HepG2 (cell line): ENCODE results near the gene ZNF586. TPM values are rescaled to one million over a fixed set of nuclear protein-coding genes. Genes with fewer than 3 reads are reported as not detected.

Experiments
- ETV5 ChIP-seq: IDR thresholded peaks from 2 replicates; pipeline ENCODE4 v1.6.1; 2018; ENCODE audit warnings: missing biosample characterization, missing genetic modification reagents, inconsistent platforms, borderline replicate concordance
- FOXA3 ChIP-seq: IDR thresholded peaks from 2 replicates; pipeline ENCODE4 v1.6.1; 2016; ENCODE audit warnings: missing genetic modification reagents, missing compliant biosample characterization
- FOXP4 ChIP-seq: sonication (generic); formaldehyde crosslinking; IDR thresholded peaks from 2 replicates; pipeline ENCODE4 v1.4.0; 2020; ENCODE audit warnings: missing genetic modification reagents
- JDP2 ChIP-seq: sonication (generic); formaldehyde crosslinking; IDR thresholded peaks from 2 replicates; pipeline ENCODE4 v1.8.1; 2022; ENCODE audit warnings: missing genetic modification reagents, borderline replicate concordance
- RXRB ChIP-seq: IDR thresholded peaks from 2 replicates; pipeline ENCODE4 v1.6.1; 2016; ENCODE audit warnings: borderline replicate concordance, missing genetic modification reagents, missing compliant biosample characterization
- SETDB1 ChIP-seq: sonication (generic); formaldehyde crosslinking; IDR thresholded peaks from 2 replicates; pipeline ENCODE4 v1.5.1; 2020; ENCODE audit warnings: missing genetic modification reagents, mild to moderate bottlenecking, borderline replicate concordance
- SNAPC5 ChIP-seq: sonication (generic); formaldehyde crosslinking; IDR thresholded peaks from 2 replicates; pipeline ENCODE4 v1.8.1; 2023; ENCODE audit warnings: mild to moderate bottlenecking, missing genetic modification reagents, borderline replicate concordance
- SRSF9 ChIP-seq: fragments of 200-400 bp; formaldehyde crosslinking; IDR thresholded peaks from 2 replicates; pipeline ENCODE4 v1.6.1; 2018; ENCODE audit warnings: borderline replicate concordance, mild to moderate bottlenecking, low read depth, low read length; ENCODE audit not compliant: insufficient read depth, poor library complexity, severe bottlenecking
- TEAD2 ChIP-seq: sonication (generic); formaldehyde crosslinking; IDR thresholded peaks from 2 replicates; pipeline ENCODE4 v1.9.0; 2021; ENCODE audit warnings: missing genetic modification reagents
- ZFP90 ChIP-seq: sonication (generic); formaldehyde crosslinking; IDR thresholded peaks from 2 replicates; pipeline ENCODE4 v1.8.0; 2022; ENCODE audit warnings: missing genetic modification reagents, mild to moderate bottlenecking, inconsistent platforms, borderline replicate concordance
- ZGPAT ChIP-seq: IDR thresholded peaks from 2 replicates; pipeline ENCODE4 v1.6.1; 2016; ENCODE audit warnings: mild to moderate bottlenecking
- ZNF225 ChIP-seq: sonication (generic); formaldehyde crosslinking; IDR thresholded peaks from 2 replicates; pipeline ENCODE4 v1.4.0; 2020; ENCODE audit warnings: mild to moderate bottlenecking, missing genetic modification reagents
- ZNF446 ChIP-seq: sonication (generic); formaldehyde crosslinking; IDR thresholded peaks from 2 replicates; pipeline ENCODE4 v1.5.0; 2020; ENCODE audit warnings: mild to moderate bottlenecking, missing genetic modification reagents
- ZNF709 ChIP-seq: sonication (generic); formaldehyde crosslinking; IDR thresholded peaks from 2 replicates; pipeline ENCODE4 v1.5.0; 2020; ENCODE audit warnings: mild to moderate bottlenecking, missing genetic modification reagents
- polyA plus RNA-seq, 8 experiments: library from polyadenylated mRNA; depleted of rRNA in 3 of 8; stranded (reverse) in 7 of 8; unstranded in 1 of 8; fragments of >200 nt; fragmentation: Illumina TruSeq in 4 of 8; extraction: Trizol in 4 of 8; gene quantifications; 2 replicates each; pipeline versions ENCODE4 v1.2.1 to v1.2.3, GENCODE V29; 2011 to 2016; ENCODE audit warnings: low read depth in 4 of 8, missing spikeins in 1 of 8, mixed read lengths in 1 of 8; ENCODE audit not compliant: insufficient read depth in 1 of 8
- total RNA-seq, 5 experiments: library from RNA; depleted of rRNA; stranded (reverse); fragments of >200 nt; fragmentation: Illumina TruSeq; extraction: Trizol; gene quantifications; 2 replicates each; pipeline ENCODE4 v1.2.3, GENCODE V29; 2016; ENCODE audit warnings: low read depth in 1 of 5
- TF ChIP-seq, protein P1 (sequence below): sonication (generic); formaldehyde crosslinking; IDR thresholded peaks from 2 replicates; pipeline ENCODE4 v1.8.1; 2023; ENCODE audit warnings: mild to moderate bottlenecking, moderate library complexity, missing genetic modification reagents
- TF ChIP-seq, protein P2 (sequence below): sonication (generic); formaldehyde crosslinking; IDR thresholded peaks from 2 replicates; pipeline ENCODE4 v1.5.1; 2020; ENCODE audit warnings: mild to moderate bottlenecking, missing genetic modification reagents, borderline replicate concordance

ZNF586 gene
- total and polyA plus RNA-seq, 2 of the 13 experiments (the other 11 are each of a cell fraction or from before 2014, with no cell fraction given) = 0.50 to 3.4 TPM

DNA sequence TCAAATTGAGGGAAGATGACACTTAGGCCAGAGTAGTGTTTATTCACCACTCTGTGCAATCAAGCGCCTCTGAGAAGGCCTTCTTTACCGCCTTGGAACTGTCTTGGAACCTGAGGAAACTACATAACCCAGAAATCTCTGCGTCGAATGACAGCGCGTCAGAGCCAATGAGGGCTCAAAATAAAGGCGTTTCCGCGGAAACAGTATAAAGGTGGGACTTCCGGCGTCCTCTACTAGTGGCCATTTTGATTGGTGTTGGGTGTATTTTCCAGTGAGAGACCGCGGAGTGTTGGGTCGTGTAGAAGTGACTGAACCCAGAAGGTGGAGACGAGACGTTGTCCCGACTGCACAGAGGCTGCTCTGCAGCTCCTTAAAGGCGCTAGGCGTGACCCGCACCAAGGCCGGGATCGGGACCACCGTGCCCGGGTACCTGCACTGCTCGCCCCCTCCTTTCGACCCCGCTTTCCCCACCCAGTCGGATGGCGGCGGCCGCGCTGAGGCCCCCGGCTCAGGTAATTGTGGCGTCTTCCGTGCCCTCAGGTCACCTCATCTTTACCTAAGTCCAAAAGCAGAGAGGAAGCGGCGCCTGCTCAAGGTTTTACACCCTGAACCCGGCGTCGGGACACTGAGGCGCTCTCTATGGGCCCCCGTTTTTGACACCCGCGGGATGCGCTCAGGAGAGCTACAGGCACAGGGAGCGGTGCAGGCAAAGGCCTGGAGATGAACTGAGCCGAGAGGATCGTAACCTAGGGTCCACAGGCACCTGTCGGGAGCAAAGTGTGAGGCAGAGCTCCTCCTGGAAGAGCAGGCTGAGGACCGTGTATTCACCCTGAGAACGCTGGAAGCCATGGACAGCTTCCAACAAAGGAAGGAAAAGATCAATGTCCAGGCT lies 22.6 kb upstream of the ZNF586 start, which contains the start of gene ZNF776 (continued):
- TF ChIP-seq, protein P1, sequence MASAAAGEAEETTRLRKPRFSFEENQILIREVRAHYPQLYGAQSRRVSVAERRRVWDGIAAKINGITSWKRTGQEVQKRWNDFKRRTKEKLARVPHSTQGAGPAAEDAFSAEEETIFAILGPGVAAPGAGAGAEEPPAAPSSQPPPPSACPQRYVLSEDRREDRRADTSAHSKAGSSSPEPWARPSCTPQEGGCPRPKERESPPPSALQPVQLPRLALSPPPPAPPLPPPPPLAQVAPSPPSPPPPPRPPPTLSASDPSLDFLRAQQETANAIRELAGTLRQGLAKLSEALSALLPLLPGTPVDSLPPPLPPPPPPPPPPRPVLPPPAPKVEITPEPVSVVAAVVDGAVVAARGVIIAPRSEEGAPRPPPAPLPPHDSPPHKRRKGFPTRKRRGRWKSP = no peak
- TF ChIP-seq, protein P2, sequence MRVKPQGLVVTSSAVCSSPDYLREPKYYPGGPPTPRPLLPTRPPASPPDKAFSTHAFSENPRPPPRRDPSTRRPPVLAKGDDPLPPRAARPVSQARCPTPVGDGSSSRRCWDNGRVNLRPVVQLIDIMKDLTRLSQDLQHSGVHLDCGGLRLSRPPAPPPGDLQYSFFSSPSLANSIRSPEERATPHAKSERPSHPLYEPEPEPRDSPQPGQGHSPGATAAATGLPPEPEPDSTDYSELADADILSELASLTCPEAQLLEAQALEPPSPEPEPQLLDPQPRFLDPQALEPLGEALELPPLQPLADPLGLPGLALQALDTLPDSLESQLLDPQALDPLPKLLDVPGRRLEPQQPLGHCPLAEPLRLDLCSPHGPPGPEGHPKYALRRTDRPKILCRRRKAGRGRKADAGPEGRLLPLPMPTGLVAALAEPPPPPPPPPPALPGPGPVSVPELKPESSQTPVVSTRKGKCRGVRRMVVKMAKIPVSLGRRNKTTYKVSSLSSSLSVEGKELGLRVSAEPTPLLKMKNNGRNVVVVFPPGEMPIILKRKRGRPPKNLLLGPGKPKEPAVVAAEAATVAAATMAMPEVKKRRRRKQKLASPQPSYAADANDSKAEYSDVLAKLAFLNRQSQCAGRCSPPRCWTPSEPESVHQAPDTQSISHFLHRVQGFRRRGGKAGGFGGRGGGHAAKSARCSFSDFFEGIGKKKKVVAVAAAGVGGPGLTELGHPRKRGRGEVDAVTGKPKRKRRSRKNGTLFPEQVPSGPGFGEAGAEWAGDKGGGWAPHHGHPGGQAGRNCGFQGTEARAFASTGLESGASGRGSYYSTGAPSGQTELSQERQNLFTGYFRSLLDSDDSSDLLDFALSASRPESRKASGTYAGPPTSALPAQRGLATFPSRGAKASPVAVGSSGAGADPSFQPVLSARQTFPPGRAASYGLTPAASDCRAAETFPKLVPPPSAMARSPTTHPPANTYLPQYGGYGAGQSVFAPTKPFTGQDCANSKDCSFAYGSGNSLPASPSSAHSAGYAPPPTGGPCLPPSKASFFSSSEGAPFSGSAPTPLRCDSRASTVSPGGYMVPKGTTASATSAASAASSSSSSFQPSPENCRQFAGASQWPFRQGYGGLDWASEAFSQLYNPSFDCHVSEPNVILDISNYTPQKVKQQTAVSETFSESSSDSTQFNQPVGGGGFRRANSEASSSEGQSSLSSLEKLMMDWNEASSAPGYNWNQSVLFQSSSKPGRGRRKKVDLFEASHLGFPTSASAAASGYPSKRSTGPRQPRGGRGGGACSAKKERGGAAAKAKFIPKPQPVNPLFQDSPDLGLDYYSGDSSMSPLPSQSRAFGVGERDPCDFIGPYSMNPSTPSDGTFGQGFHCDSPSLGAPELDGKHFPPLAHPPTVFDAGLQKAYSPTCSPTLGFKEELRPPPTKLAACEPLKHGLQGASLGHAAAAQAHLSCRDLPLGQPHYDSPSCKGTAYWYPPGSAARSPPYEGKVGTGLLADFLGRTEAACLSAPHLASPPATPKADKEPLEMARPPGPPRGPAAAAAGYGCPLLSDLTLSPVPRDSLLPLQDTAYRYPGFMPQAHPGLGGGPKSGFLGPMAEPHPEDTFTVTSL (CRISPR knock-in tag) = peak; percentile 35; the same call in 1 of the 2 replicates
- peak; percentile 62; the same call in 1 of the 2 replicates for TF ChIP-seq ZNF225 (CRISPR knock-in tag)
- no peak for TF ChIP-seq ETV5 (CRISPR knock-in tag)
- TF ChIP-seq ZNF709 (CRISPR knock-in tag) = 0 out of 2 replicates have a peak, but pooled peaks have one; percentile 59
- TF ChIP-seq SETDB1 (CRISPR knock-in tag) = no peak
- no peak for TF ChIP-seq JDP2 (CRISPR knock-in tag)
- no peak; the same call in 1 of the 2 replicates for TF ChIP-seq RXRB (CRISPR knock-in tag)
- TF ChIP-seq ZNF446 (CRISPR knock-in tag) = no peak
- peak; percentile 73; the same call in 1 of the 2 replicates for TF ChIP-seq ZFP90 (CRISPR knock-in tag)
- TF ChIP-seq SNAPC5 (CRISPR knock-in tag) = no peak
- peak; percentile 27; the same call in 1 of the 2 replicates for TF ChIP-seq FOXP4
- TF ChIP-seq SRSF9 = no peak
- TF ChIP-seq TEAD2 (CRISPR knock-in tag) = 0 out of 2 replicates have a peak, but pooled peaks have one; percentile 30
- TF ChIP-seq ZGPAT (CRISPR knock-in tag) = peak; percentile 67; the same call in 1 of the 2 replicates
- peak; percentile 30; the same call in 1 of the 2 replicates for TF ChIP-seq FOXA3 (CRISPR knock-in tag)
